Posterior cingulate gyrus (tissue), 11 donors: ENCODE data around the gene ERAP2.

Source experiments
- DNase-seq, 10 donors: peaks; one replicate each; pipeline versions ENCODE4 v3.0.0 to v3.0.0-alpha.2; 2020 to 2021; ENCODE audit warnings: mixed read lengths in 3 of 10
- intact Hi-C: fragments of 100-400 bp; cut with DNase I; formaldehyde crosslinking; loops from one replicate; pipeline ENCODE4 v1.15.1; 2023

Gene ERAP2

GRCh38 chr5:96863114-96863513 lies 13.2 kb upstream of the ERAP2 start:
- intact Hi-C loops, result no loop called here

GRCh38 chr5:96863949-96864584 lies 12.2 kb upstream of the ERAP2 start:
- no peak for DNase-seq
- intact Hi-C loops, result no loop called here

More at GRCh38 chr5:96863114-96863513, 13.2 kb upstream of the ERAP2 start:
- DNase-seq, result no peak

- no peak for DNase-seq
- intact Hi-C loops, result loop anchor here (5.0 kb wide), 2 partner anchors 113 to 277 kb away; partner anchors contain the start of gene LIX1
These were observed 11.3 kb upstream of the ERAP2 start for GRCh38 chr5:96864922-96865530.

- DNase-seq, result no peak
- intact Hi-C loops, result loop anchor here (2.0 to 5.0 kb wide), 3 partner anchors 116 to 294 kb away; partner anchors contain the start of gene LIX1
These were observed 7.5 kb upstream of the ERAP2 start for GRCh38 chr5:96868603-96869371.

GRCh38 chr5:96869372-96869641 lies 7.0 kb upstream of the ERAP2 start:
- DNase-seq, result no peak
- intact Hi-C loops, result loop anchor here (2.0 to 5.0 kb wide), 3 partner anchors 117 to 293 kb away; partner anchors contain the start of gene LIX1

GRCh38 chr5:96870094-96871026 lies 5.9 kb upstream of the ERAP2 start:
- intact Hi-C loops, result loop anchor here (10.0 kb wide), 1 partner anchor 66 kb away; the partner anchor contains the start of gene ERAP1

GRCh38 chr5:96871027-96871399 lies 5.3 kb upstream of the ERAP2 start:
- DNase-seq, result no peak
- intact Hi-C loops, result loop anchor here (10.0 kb wide), 1 partner anchor 66 kb away; the partner anchor contains the start of gene ERAP1

More at GRCh38 chr5:96870094-96871026, 5.9 kb upstream of the ERAP2 start:
- DNase-seq, result no peak

GRCh38 chr5:96871686-96872085 lies 4.6 kb upstream of the ERAP2 start:
- no peak for DNase-seq
- intact Hi-C loops, result loop anchor here (10.0 kb wide), 1 partner anchor 67 kb away; the partner anchor contains the start of gene ERAP1

- intact Hi-C loops, result loop anchor here (10.0 kb wide), 1 partner anchor 69 kb away; the partner anchor contains the start of gene ERAP1
- DNase-seq, result no peak
These were observed 2.9 kb upstream of the ERAP2 start for GRCh38 chr5:96873449-96873848.

- intact Hi-C loops, result loop anchor here (10.0 kb wide), 1 partner anchor 70 kb away; the partner anchor contains the start of gene ERAP1
- DNase-seq, result no peak
These were observed 1.7 kb upstream of the ERAP2 start for GRCh38 chr5:96874631-96875030.

GRCh38 chr5:96875791-96876291 lies 459 bp upstream of the ERAP2 start:
- intact Hi-C loops, result loop anchor here (2.0 to 10.0 kb wide), 2 partner anchors 61 to 71 kb away; partner anchors contain the start of genes ERAP1 and LNPEP

GRCh38 chr5:96876977-96877469 lies 723 bp downstream of the ERAP2 start:
- peak in 2 of 10 donors; percentile 57 to 65 for DNase-seq
- intact Hi-C loops, result loop anchor here (2.0 to 10.0 kb wide), 2 partner anchors 60 to 72 kb away; partner anchors contain the start of genes ERAP1 and LNPEP

More at GRCh38 chr5:96875791-96876291, 459 bp upstream of the ERAP2 start:
- DNase-seq, result no peak

GRCh38 chr5:96879665-96880064 lies 3.4 kb downstream of the ERAP2 start:
- intact Hi-C loops, result loop anchor here (10.0 kb wide), 1 partner anchor 75 kb away; the partner anchor contains the start of gene ERAP1

GRCh38 chr5:96880444-96881164 lies 4.3 kb downstream of the ERAP2 start:
- intact Hi-C loops, result no loop called here
- DNase-seq, result no peak

More at GRCh38 chr5:96879665-96880064, 3.4 kb downstream of the ERAP2 start:
- DNase-seq, result no peak

- DNase-seq, result no peak
- intact Hi-C loops, result no loop called here
These were observed 5.3 kb downstream of the ERAP2 start for GRCh38 chr5:96881511-96882115.

GRCh38 chr5:96883871-96884270 lies 7.6 kb downstream of the ERAP2 start:
- no peak for DNase-seq
- intact Hi-C loops, result no loop called here

GRCh38 chr5:96884995-96885394 lies 8.7 kb downstream of the ERAP2 start:
- DNase-seq, result no peak
- intact Hi-C loops, result no loop called here
